Panc1 (cell line): ENCODE results near the gene FGFR1OP2.

Experiments
- POLR2AphosphoS5 ChIP-seq: IDR thresholded peaks from 2 replicates; pipeline ENCODE4 v1.6.1; 2012; ENCODE audit warnings: mild to moderate bottlenecking, low read depth, low read length, moderate library complexity
- SIN3A ChIP-seq: IDR thresholded peaks from 2 replicates; pipeline ENCODE4 v1.6.1; 2012; ENCODE audit warnings: low read depth, mild to moderate bottlenecking, low read length, moderate library complexity, borderline replicate concordance; ENCODE audit not compliant: insufficient read depth
- TF ChIP-seq, protein P1 (sequence below): fragments of 450-650 bp; IDR thresholded peaks from 2 replicates; pipeline ENCODE4 v1.5.1; 2017; ENCODE audit warnings: mild to moderate bottlenecking
- TF ChIP-seq, protein P2 (sequence below), 2 experiments: IDR thresholded peaks; 2 replicates each; pipeline ENCODE4 v1.6.1; 2011 to 2012; ENCODE audit warnings: low read depth in 2 of 2, control low read depth in 1 of 2, low read length in 1 of 2, mild to moderate bottlenecking in 1 of 2, moderate library complexity in 1 of 2; ENCODE audit not compliant: insufficient read depth in 1 of 2

DNA sequence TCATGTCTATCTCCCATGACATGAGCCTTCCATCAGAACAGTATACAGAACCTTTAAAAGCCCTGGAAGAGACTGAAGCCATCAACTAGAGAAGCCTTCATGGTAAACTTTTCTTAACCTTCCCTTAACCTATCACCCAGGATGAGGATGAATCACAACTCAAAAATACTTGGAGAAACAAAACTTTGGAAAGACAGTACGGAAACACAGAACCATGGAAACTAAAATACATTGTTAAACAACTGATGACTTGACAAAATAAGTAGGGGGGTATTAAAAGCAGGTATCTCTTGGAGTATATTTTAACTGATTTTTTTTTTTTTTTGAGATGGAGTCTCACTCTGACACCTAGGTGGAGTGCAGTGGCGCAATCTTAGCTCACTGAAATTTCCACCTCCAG, 67.2 kb downstream of the FGFR1OP2 start:
- no peak for TF ChIP-seq POLR2AphosphoS5
- TF ChIP-seq, protein P1, sequence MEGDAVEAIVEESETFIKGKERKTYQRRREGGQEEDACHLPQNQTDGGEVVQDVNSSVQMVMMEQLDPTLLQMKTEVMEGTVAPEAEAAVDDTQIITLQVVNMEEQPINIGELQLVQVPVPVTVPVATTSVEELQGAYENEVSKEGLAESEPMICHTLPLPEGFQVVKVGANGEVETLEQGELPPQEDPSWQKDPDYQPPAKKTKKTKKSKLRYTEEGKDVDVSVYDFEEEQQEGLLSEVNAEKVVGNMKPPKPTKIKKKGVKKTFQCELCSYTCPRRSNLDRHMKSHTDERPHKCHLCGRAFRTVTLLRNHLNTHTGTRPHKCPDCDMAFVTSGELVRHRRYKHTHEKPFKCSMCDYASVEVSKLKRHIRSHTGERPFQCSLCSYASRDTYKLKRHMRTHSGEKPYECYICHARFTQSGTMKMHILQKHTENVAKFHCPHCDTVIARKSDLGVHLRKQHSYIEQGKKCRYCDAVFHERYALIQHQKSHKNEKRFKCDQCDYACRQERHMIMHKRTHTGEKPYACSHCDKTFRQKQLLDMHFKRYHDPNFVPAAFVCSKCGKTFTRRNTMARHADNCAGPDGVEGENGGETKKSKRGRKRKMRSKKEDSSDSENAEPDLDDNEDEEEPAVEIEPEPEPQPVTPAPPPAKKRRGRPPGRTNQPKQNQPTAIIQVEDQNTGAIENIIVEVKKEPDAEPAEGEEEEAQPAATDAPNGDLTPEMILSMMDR = no peak
- no peak for TF ChIP-seq SIN3A
- TF ChIP-seq, protein P2, sequence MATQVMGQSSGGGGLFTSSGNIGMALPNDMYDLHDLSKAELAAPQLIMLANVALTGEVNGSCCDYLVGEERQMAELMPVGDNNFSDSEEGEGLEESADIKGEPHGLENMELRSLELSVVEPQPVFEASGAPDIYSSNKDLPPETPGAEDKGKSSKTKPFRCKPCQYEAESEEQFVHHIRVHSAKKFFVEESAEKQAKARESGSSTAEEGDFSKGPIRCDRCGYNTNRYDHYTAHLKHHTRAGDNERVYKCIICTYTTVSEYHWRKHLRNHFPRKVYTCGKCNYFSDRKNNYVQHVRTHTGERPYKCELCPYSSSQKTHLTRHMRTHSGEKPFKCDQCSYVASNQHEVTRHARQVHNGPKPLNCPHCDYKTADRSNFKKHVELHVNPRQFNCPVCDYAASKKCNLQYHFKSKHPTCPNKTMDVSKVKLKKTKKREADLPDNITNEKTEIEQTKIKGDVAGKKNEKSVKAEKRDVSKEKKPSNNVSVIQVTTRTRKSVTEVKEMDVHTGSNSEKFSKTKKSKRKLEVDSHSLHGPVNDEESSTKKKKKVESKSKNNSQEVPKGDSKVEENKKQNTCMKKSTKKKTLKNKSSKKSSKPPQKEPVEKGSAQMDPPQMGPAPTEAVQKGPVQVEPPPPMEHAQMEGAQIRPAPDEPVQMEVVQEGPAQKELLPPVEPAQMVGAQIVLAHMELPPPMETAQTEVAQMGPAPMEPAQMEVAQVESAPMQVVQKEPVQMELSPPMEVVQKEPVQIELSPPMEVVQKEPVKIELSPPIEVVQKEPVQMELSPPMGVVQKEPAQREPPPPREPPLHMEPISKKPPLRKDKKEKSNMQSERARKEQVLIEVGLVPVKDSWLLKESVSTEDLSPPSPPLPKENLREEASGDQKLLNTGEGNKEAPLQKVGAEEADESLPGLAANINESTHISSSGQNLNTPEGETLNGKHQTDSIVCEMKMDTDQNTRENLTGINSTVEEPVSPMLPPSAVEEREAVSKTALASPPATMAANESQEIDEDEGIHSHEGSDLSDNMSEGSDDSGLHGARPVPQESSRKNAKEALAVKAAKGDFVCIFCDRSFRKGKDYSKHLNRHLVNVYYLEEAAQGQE (IDR thresholded peaks at IDR 0.05; ENCODE audit: insufficient read depth in 1 of 2, low read depth in 2 of 2, low read length in 1 of 2) = no peak
